SJCRH30 (cell line): Measurements from ENCODE around the gene UBE2S. TPM values are rescaled to one million over a fixed set of nuclear protein-coding genes. Genes with fewer than 3 reads are reported as not detected.

ENCODE experiments used
- DNase-seq, 2 experiments: peaks; one replicate each; pipeline ENCODE4 v3.0.0-alpha.2; 2015 to 2020
- H3K27ac ChIP-seq: fragments of 250-450 bp; sonication (Bioruptor Pico); 2 replicates; pipeline ENCODE4 v1.5.1; 2020; ENCODE audit warnings: mild to moderate bottlenecking, moderate library complexity
- H3K27me3 ChIP-seq: fragments of 250-450 bp; sonication (Bioruptor Pico); 2 replicates; pipeline ENCODE4 v1.5.1; 2020; ENCODE audit warnings: mild to moderate bottlenecking, moderate library complexity
- H3K36me3 ChIP-seq: fragments of 250-450 bp; sonication (Bioruptor Pico); 2 replicates; pipeline ENCODE4 v1.5.1; 2020; ENCODE audit warnings: mild to moderate bottlenecking, moderate library complexity
- H3K4me1 ChIP-seq: fragments of 250-450 bp; sonication (Bioruptor Pico); 2 replicates; pipeline ENCODE4 v1.5.1; 2020; ENCODE audit warnings: mild to moderate bottlenecking, moderate library complexity
- H3K4me3 ChIP-seq: fragments of 250-450 bp; sonication (Bioruptor Pico); 2 replicates; pipeline ENCODE4 v1.5.1; 2020; ENCODE audit warnings: mild to moderate bottlenecking, moderate library complexity
- H3K9me3 ChIP-seq: fragments of 250-450 bp; sonication (Bioruptor Pico); replicated peaks from 2 replicates; pipeline ENCODE4 v1.5.1; 2020; ENCODE audit warnings: mild to moderate bottlenecking, moderate library complexity
- total RNA-seq: library from RNA; depleted of rRNA; stranded (reverse); fragments of >200 nt; shearing (Covaris generic); gene quantifications from 2 replicates; pipeline ENCODE4 v1.2.3, GENCODE V29; 2014

Gene UBE2S
- total RNA-seq, 1 experiment from 2014 or later: 509 TPM

GRCh38 chr19:55385724-55386492, 21.7 kb downstream of the UBE2S start, which contains the start of gene RPL28:
RPL28 (plus strand) TSS chr19:55385932; CDS start chr19:55386358, 426 bp downstream.
- Histone ChIP-seq H3K27me3 (no peaks in the 10 kb centered on the region), H3K36me3 (peaks cover 42% of the 10 kb centered on the region), H3K27ac (peak within 1 kb of the TSS; percentile 73), H3K9me3 (no peaks in the 10 kb centered on the region), H3K4me3 (peak within 1 kb of the TSS; percentile 86), H3K4me1 (peaks cover 17% of the 10 kb centered on the region)
- peak; percentile 98 to 99 for DNase-seq

- H3K27me3 ChIP-seq: no peaks in the 10 kb centered on the region
- no peaks in the 10 kb centered on the region for H3K9me3 ChIP-seq
- peak; percentile 95 to 97 for DNase-seq
- peaks cover 17% of the 10 kb centered on the region for H3K4me1 ChIP-seq
- peak overlapping the region; percentile 73 for H3K27ac ChIP-seq
- H3K4me3 ChIP-seq: peak overlapping the region; percentile 86
- H3K36me3 ChIP-seq: peaks cover 38% of the 10 kb centered on the region
Measured at GRCh38 chr19:55384920-55385723, 22.5 kb downstream of the UBE2S start.

- Histone ChIP-seq H3K4me1 (peaks cover 24% of the 10 kb centered on the region), H3K4me3 (peak within 1 kb of the TSS; percentile 86)
- DNase-seq: no peak
Measured at GRCh38 chr19:55384131-55384919, 23.3 kb downstream of the UBE2S start, which contains the start of gene TMEM238. TMEM238 (minus strand) TSS chr19:55384292; CDS start chr19:55384259, 33 bp downstream.

GRCh38 chr19:55383279-55384130, 24.1 kb downstream of the UBE2S start:
- no peak for DNase-seq
- H3K27ac ChIP-seq: no peak overlapping the region

More at GRCh38 chr19:55384131-55384919, 23.3 kb downstream of the UBE2S start, which contains the start of gene TMEM238:
- Histone ChIP-seq H3K27ac (peak within 1 kb of the TSS; percentile 73), H3K27me3 (no peaks in the 10 kb centered on the region), H3K36me3 (peaks cover 31% of the 10 kb centered on the region), H3K9me3 (no peaks in the 10 kb centered on the region)

GRCh38 chr19:55382522-55383054, 25.0 kb downstream of the UBE2S start:
- no peak overlapping the region for H3K4me3 ChIP-seq
- peaks cover 14% of the 10 kb centered on the region for H3K36me3 ChIP-seq
- H3K4me1 ChIP-seq: peaks cover 26% of the 10 kb centered on the region
- no peaks in the 10 kb centered on the region for H3K27me3 ChIP-seq
- no peak for DNase-seq
- H3K9me3 ChIP-seq: no peaks in the 10 kb centered on the region
- no peak overlapping the region for H3K27ac ChIP-seq

More at GRCh38 chr19:55383279-55384130, 24.1 kb downstream of the UBE2S start:
- no peak overlapping the region for H3K4me3 ChIP-seq
- peaks cover 23% of the 10 kb centered on the region for H3K36me3 ChIP-seq
- H3K4me1 ChIP-seq: peaks cover 29% of the 10 kb centered on the region
- H3K9me3 ChIP-seq: no peaks in the 10 kb centered on the region
- no peaks in the 10 kb centered on the region for H3K27me3 ChIP-seq

- Histone ChIP-seq H3K4me1 (peaks cover 23% of the 10 kb centered on the region), H3K27ac (no peak overlapping the region)
- DNase-seq: no peak
Measured at GRCh38 chr19:55382013-55382412, 25.6 kb downstream of the UBE2S start.

GRCh38 chr19:55379174-55379573, 28.4 kb downstream of the UBE2S start:
- H3K27me3 ChIP-seq: no peaks in the 10 kb centered on the region
- peak overlapping the region; percentile 11; the same call in 1 of the 2 replicates for H3K4me3 ChIP-seq
- peak overlapping the region; percentile 76 for H3K27ac ChIP-seq
- peak; percentile 98 for DNase-seq
- H3K4me1 ChIP-seq: peaks cover 37% of the 10 kb centered on the region
- no peaks in the 10 kb centered on the region for H3K36me3 ChIP-seq
- no peaks in the 10 kb centered on the region for H3K9me3 ChIP-seq

More at GRCh38 chr19:55382013-55382412, 25.6 kb downstream of the UBE2S start:
- Histone ChIP-seq H3K9me3 (no peaks in the 10 kb centered on the region), H3K36me3 (peaks cover 8% of the 10 kb centered on the region), H3K4me3 (no peak overlapping the region), H3K27me3 (no peaks in the 10 kb centered on the region)

GRCh38 chr19:55377356-55378131, 30.0 kb downstream of the UBE2S start:
- H3K27ac ChIP-seq: peak overlapping the region; percentile 66
- peak overlapping the region; percentile 61 for H3K4me3 ChIP-seq
- no peaks in the 10 kb centered on the region for H3K9me3 ChIP-seq
- peak; percentile 55 to 58 for DNase-seq
- H3K4me1 ChIP-seq: peaks cover 48% of the 10 kb centered on the region
- H3K27me3 ChIP-seq: no peaks in the 10 kb centered on the region
- no peaks in the 10 kb centered on the region for H3K36me3 ChIP-seq

- DNase-seq: no peak
- Histone ChIP-seq H3K27ac (peak within 1 kb of the TSS; percentile 66), H3K4me3 (peak within 1 kb of the TSS; percentile 61), H3K9me3 (no peaks in the 10 kb centered on the region), H3K27me3 (no peaks in the 10 kb centered on the region), H3K36me3 (no peaks in the 10 kb centered on the region), H3K4me1 (peaks cover 58% of the 10 kb centered on the region)
Measured at GRCh38 chr19:55376241-55376933, 31.2 kb downstream of the UBE2S start, which contains the start of gene TMEM190. TMEM190 (plus strand) TSS chr19:55376826; CDS start chr19:55376854, 28 bp downstream.

- Histone ChIP-seq H3K4me1 (peaks cover 57% of the 10 kb centered on the region), H3K4me3 (peak overlapping the region; percentile 36), H3K27ac (peak overlapping the region; percentile 83), H3K36me3 (no peaks in the 10 kb centered on the region), H3K27me3 (no peaks in the 10 kb centered on the region), H3K9me3 (no peaks in the 10 kb centered on the region)
- peak; percentile 70 to 82 for DNase-seq
Measured at GRCh38 chr19:55373993-55374757, 33.4 kb downstream of the UBE2S start.

- no peak for DNase-seq
- H3K4me3 ChIP-seq: peak overlapping the region; percentile 36; the same call in 1 of the 2 replicates
- peak overlapping the region; percentile 83 for H3K27ac ChIP-seq
- no peaks in the 10 kb centered on the region for H3K36me3 ChIP-seq
- no peaks in the 10 kb centered on the region for H3K27me3 ChIP-seq
- H3K4me1 ChIP-seq: peaks cover 51% of the 10 kb centered on the region
- H3K9me3 ChIP-seq: no peaks in the 10 kb centered on the region
Measured at GRCh38 chr19:55373306-55373992, 34.1 kb downstream of the UBE2S start.
